COR-L47 (cell line): ENCODE results near the gene OTOP3.

Source experiments
- DNase-seq: peaks from one replicate; lab custom pipeline; 2025; lab: John Stamatoyannopoulos, UW

Gene OTOP3

DNA sequence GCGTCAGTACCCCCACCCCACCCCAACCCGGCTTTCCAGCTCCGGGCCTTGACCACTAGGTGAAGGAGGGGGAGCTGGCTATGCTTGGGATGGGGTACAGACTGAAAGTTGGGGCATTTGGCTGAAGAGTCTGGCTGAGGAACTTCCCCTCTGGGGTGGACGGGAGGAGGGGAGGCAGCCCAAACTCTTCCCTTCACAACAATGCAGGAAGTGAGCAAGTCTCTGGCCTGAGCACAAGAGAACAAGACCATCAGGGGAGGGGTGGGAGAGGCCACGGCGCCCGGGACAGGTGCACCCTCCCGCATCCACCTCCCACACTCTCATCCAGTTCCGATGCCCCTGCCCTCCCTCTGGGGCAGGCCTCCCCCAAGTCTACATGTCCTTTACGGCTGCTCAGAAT lies 18.3 kb upstream of the OTOP3 start:
- no peak for DNase-seq

- no peak for DNase-seq
Measured at GRCh38 chr17:74918906-74919305, 16.8 kb upstream of the OTOP3 start.

DNA sequence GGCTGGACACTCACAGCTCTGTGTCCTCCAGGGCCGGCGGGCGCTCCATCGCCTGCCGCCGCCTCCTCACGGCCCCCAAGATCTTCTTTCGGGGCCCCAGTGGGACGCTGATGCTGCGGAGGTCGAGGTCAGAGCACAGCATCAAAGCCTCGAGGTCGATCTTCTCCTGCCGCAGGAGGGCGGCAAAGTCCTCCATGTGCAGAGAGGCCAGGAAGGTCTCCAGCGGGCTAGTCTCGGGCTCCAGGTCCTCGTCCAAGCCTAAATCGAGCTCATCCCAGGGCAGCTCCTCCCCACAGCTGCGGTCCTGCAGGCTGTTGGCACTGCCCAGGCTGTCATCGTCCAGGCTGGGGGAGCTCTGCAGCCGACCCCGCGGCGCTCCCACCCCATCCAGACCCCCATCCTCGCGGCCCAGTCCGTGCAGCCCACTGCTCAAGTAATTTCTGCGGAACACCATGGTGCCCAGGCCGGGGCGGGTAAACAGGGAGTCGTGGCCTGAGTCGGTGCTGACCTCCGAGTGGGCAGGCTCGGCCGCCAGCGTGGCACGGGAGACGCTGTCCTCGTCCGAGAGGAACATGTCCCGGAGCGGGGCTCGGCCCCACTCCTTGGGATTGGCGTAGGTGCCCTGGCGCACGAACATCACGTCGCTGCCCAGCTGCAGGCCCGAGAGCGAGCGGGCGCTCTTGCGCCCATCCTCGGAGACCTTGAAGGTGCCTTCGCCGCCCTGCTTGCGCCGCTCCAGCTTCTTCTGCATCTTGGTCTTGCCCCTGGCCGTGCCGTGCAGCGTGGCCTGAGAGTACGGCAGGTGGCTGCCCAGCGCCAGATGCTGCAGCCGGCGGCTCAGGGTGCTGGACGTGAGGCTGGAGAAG lies 16.0 kb upstream of the OTOP3 start:
- DNase-seq, result no peak

GRCh38 chr17:74920306-74920620 lies 15.4 kb upstream of the OTOP3 start:
- no peak for DNase-seq

DNA sequence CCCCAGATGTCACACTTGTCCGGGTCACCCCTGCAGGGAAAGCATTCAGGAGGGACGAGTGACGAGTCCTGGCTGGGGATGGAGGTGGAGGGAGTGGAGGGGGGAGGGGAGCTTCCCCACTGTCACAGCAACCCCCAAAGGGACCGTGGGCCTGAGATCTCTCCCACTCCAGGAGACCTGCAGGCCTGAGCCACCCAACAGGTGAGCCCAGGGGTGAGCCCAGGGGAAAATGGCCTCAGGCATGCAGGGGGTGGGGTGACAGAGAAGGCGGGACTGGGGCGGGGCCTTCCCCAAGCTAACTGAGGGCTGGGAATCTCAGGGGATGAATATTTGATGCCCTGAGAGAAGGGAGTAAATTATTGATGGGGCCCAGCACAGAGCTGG lies 15.1 kb upstream of the OTOP3 start:
- no peak for DNase-seq

GRCh38 chr17:74921026-74921681 lies 14.5 kb upstream of the OTOP3 start:
- no peak for DNase-seq

DNA sequence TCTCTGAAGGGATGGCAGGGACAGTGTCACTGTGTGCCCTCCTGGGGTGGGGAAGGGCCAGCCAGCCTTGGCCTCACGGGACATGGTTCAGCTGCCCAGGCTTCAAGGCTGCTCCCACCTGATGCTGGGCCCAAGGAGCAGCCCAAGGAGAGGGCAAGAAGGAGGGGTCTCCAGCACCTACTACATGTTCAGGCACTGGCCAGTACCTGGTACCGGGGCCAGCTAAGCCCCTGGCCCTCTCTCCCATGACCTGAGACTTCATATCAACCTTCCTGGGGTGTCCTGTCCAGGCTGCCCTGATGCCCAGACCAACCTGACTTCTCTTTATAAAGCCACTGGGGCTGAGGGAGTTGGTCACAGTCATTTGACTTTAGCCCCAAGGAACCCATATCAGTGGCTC lies 13.9 kb upstream of the OTOP3 start:
- no peak for DNase-seq

GRCh38 chr17:74922172-74922571 lies 13.5 kb upstream of the OTOP3 start:
- no peak for DNase-seq

GRCh38 chr17:74922694-74923537 lies 12.8 kb upstream of the OTOP3 start, which contains the start of gene USH1G:
Gene USH1G, minus strand, starts transcription at chr17:74923255. Its CDS starts 182 bp downstream, at chr17:74923073.
- no peak for DNase-seq

DNA sequence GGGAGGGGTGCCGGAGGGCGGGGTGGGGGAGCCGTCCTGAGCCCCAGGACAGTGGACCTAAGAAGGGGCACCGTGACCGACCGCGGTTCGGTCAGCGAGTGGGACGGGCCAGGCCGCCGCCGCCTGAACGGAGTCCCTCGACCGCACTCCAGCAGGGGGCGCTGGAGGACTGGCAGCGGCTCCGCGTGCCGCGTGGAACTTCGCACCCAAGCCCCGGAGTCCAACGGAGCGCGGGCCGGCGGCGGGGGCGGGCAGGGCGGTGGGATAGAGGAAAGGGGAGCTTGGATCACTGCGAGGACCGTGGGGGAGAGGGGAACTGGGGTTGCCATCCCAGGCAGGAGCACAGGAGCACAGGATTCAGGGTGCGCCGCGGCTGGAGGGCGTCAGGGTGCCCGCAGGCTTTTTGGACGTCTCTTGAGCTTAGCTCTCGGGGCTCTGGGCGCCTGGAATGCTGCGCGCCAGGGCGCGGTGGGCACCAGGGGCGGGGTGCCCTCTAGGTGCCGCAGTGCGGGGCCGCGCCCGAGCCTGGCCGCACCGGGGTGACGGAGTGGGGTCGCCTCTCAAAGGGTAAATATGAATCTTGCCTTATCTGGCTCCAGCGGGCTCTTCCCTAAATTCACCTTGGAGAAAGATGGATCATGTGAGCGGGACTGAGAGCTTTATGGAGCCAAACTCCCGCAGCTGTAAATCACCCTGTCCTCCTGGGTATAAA lies 12.0 kb upstream of the OTOP3 start:
- DNase-seq, result no peak

GRCh38 chr17:74924250-74924948 lies 11.3 kb upstream of the OTOP3 start, which contains the start of gene OTOP2:
Gene OTOP2, plus strand, starts transcription at chr17:74924273. Its CDS starts 360 bp downstream, at chr17:74924633.
- no peak for DNase-seq

- DNase-seq, result no peak
Measured at GRCh38 chr17:74925242-74925641, 10.5 kb upstream of the OTOP3 start.

DNA sequence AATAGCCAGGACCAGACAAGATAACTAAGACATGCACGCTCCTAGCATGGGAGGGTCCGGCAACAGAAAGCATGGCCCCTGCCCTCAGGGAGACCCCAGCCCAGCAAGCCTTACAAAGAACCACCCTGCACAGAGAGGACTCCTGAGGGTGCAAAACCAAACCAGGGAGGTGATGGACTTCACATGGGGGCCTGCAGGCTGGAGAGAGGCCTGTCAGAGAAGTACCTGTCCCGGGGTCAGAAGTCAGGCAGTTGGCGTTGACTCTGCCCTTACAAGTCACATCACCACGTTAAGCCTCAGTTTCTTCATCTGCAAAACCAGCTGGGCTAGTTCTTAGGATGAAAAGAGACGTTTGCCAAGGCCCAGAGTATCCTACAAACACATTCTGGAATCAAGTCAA lies 6.9 kb upstream of the OTOP3 start:
- no peak for DNase-seq

- DNase-seq, result no peak
Measured at GRCh38 chr17:74930535-74931036, 5.1 kb upstream of the OTOP3 start.

DNA sequence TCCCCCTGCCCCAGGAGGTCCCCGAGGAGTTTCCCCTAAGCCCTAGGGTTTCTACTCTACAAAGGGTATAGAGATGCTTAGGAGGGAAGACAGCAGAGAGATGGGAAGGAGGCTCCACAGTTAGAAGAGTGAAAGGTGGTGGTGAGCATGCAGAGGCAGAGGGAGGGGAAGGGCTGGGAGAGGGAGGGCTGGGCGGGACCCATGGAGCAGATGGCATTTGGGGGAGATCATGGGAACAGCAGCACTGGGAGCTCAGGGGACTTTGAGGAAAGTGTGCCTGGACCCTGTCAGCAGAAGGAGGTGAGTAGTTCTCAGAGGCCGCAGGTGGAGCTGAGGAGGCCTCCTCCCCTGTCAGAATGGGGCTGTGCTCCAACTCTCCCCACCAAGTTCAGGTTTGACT lies 650 bp upstream of the OTOP3 start:
- no peak for DNase-seq

- DNase-seq, result no peak
Measured at GRCh38 chr17:74936470-74936799, 737 bp downstream of the OTOP3 start.

- DNase-seq, result no peak
Measured at GRCh38 chr17:74937064-74938051, 1.7 kb downstream of the OTOP3 start.

DNA sequence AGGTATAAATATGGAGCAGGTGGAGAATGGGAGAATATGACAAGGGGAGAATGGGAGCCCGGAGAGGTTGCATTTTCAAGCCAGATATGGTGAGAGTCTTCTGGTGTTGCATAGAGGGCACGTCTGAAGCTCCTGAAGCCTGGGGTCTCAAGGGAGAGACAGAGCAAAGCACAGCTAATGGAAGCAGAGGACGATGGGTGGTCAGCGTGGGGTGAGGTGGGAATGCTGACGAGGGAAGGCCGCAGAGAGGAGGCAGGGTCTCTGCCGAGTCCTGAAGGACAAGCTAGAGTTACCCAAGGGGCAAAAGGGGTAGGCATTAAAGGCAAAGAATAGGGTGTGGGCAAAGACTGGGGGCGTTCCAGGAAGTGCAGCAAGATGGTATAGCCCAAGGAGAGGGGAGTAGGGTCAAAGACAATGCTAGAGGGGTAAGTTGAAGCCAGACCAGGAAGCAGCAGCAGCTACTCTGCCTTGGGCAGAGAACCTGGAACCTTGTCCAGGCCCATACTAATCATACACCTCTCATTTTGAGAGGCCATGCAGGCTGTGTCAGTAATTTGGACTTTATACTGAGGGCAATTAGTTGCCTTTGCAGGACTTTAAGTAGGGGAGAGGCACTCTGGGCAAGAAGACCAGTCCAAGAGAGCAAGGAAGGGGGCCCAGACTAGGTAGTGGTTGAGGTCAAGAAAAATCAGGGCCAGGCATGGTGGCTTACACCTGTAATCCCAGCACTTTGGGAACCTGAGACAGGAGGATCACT lies 2.7 kb downstream of the OTOP3 start:
- no peak for DNase-seq

- DNase-seq, result no peak
Measured at GRCh38 chr17:74939534-74939933, 3.8 kb downstream of the OTOP3 start.
